ENCODE data around the gene CRIM1.

CRIM1 gene

GRCh38 chr2:36587101-36587500, 231.5 kb downstream of the CRIM1 start:
- no peak for DNase-seq

GRCh38 chr2:36587556-36587955, 232.0 kb downstream of the CRIM1 start:
- no peak for DNase-seq

GRCh38 chr2:36589230-36589630, 233.7 kb downstream of the CRIM1 start:
- no peak for DNase-seq

- DNase-seq, result no peak
Observed at GRCh38 chr2:36594849-36595248, 239.3 kb downstream of the CRIM1 start.

GRCh38 chr2:36596397-36596796, 240.8 kb downstream of the CRIM1 start:
- DNase-seq, result no peak

GRCh38 chr2:36597003-36597531, 241.5 kb downstream of the CRIM1 start:
- no peak for DNase-seq

- DNase-seq, result peak; percentile 38
Observed at GRCh38 chr2:36597532-36598377, 242.2 kb downstream of the CRIM1 start, which contains the start of gene FEZ2. Gene FEZ2, minus strand, starts transcription at chr2:36598168. Its CDS starts 26 bp downstream, at chr2:36598142.

Measured in effector CD8-positive, alpha-beta T cell (primary cell).